GM12865 (cell line): ENCODE data around the gene HSPA14.

ENCODE experiments used
- DNase-seq: peaks from one replicate; pipeline ENCODE4 v3.0.0; 2010; ENCODE audit warnings: low read depth
- H3K4me3 ChIP-seq: 2 replicates; pipeline ENCODE4 v1.5.1; 2011; ENCODE audit warnings: mild to moderate bottlenecking, low read depth, low read length, control low read depth
- TF ChIP-seq, protein P1 (sequence below): IDR thresholded peaks from 2 replicates; pipeline ENCODE4 v1.5.1; 2011; ENCODE audit warnings: low read length, control low read depth, low read depth, inconsistent platforms; ENCODE audit not compliant: insufficient read depth; ENCODE audit errors: missing control alignments

The HSPA14 gene

DNA sequence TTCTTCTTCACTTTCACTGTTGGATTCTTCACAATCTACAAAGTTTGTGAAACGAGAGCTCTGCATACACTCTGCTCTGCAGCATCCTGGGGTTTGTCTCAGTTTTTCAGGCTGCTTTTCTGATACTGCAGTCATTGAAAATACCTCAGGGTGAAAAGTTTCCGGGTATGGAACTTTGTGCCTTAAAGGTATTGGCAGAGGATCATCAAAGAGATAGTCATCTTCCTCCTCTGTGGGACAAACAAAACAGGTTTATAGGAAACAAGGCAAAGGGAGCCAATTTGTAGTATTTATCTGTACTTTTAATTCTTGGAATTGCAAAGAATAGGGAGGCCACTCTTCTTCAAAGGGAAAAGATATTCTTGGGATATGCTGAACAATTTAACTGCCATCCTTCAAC is 71.0 kb downstream of the HSPA14 start:
- TF ChIP-seq, protein P1, sequence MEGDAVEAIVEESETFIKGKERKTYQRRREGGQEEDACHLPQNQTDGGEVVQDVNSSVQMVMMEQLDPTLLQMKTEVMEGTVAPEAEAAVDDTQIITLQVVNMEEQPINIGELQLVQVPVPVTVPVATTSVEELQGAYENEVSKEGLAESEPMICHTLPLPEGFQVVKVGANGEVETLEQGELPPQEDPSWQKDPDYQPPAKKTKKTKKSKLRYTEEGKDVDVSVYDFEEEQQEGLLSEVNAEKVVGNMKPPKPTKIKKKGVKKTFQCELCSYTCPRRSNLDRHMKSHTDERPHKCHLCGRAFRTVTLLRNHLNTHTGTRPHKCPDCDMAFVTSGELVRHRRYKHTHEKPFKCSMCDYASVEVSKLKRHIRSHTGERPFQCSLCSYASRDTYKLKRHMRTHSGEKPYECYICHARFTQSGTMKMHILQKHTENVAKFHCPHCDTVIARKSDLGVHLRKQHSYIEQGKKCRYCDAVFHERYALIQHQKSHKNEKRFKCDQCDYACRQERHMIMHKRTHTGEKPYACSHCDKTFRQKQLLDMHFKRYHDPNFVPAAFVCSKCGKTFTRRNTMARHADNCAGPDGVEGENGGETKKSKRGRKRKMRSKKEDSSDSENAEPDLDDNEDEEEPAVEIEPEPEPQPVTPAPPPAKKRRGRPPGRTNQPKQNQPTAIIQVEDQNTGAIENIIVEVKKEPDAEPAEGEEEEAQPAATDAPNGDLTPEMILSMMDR: no peak
- H3K4me3 ChIP-seq: no peak overlapping the region
- no peak for DNase-seq

DNA sequence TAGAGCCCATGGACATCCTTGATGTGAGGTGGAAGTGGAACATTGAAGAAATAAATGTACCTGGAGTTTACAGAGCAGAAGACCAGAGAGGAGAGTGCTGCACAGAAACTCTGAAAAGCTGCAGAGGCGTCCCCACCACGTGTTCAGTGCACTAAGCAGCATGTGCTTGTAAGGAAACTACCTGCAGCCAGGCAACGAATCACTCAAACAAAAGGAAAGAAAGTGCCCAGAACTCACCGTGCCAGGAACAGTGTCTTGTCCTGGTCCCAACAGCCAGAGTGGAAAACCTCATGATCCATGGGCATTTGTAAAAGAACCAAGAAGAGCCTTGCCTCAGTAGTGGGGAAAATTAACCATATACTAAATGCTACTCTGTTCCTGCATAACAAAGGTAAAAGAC is 72.8 kb downstream of the HSPA14 start:
- no peak for DNase-seq
- TF ChIP-seq, protein P1: no peak
- no peak overlapping the region for H3K4me3 ChIP-seq

DNA sequence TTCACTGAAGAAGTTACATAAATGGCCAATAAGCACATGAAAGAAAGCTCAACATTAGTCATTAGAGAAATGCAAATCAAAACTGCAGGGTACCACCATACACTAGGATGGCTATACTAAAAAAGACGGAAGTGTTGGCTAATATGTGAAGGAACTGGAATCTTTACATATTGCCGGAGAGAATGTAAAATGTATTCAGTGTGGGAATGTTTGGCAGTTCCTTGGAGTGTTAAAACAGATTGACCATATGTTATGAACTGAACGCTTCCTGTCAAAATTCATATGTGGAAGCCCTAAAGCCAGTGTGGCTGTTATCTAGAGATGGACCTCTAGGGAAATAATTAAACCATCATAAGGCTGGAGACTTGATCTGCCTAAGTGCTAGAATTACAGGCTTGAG is 73.7 kb downstream of the HSPA14 start:
- no peak for DNase-seq
- TF ChIP-seq, protein P1: no peak
- H3K4me3 ChIP-seq: no peak overlapping the region

DNA sequence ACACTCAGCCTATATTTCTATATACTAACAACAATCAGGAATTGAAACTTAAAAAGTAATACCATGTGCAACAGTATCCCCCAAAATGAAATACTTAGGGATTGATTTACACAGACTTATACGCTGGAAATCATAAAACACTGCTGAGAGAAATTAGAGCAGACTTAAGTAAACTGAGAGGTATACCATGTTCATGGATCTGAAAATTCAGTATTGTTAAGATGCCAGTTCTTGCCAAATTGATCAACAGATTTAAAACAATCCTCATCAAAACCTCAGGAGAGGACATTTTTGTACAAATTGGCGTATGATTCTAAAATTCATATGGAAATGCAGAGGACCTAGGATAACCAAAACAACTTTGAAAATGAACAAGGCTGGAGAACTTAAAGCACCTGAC is 78.5 kb downstream of the HSPA14 start:
- TF ChIP-seq, protein P1: no peak
- no peak for DNase-seq
- H3K4me3 ChIP-seq: no peak overlapping the region

DNA sequence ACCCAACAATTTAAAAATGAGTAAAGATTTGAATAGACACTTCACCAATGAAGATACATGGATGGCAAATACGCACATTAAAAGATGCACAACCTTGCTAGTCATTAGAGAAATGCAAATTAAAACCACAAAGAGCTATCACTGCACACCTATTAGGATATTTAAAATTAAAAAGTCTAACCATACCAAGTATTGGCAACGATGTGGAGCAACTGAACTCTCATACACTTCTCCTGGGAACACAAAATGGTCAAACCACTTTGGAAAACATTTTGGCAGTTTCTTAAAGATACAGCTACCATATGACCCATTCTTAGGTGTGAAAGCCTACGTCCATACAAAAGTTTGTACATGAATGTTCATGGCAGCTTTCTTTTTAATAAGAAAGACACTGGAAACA is 79.7 kb downstream of the HSPA14 start:
- DNase-seq: no peak
- H3K4me3 ChIP-seq: no peak overlapping the region
- TF ChIP-seq, protein P1: no peak

DNA sequence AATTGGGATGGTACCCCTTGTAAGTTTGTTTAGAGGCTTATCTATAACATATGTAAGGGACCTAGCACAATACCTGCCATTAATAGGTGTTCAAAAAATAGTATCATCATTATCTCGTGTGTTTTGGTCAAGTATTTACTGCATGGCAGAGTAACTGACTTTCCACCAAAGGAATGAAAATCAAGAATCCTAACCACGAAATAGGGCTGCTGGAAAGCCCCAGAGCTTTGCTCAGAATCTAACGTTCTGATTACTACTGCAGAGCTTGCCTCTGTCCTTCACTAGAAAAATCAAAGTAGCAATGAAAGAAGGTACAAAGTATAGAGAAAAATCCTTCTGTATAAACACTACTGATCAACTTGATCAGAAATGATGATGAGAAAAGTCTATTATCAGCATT is 80.9 kb downstream of the HSPA14 start:
- DNase-seq: peak; percentile 37
- no peak overlapping the region for H3K4me3 ChIP-seq
- TF ChIP-seq, protein P1: no peak
